OCI-LY3 (cell line): ENCODE data around the gene CBLL1.

Experiments
- H2AFZ ChIP-seq: fragments of 200-600, 300-600 bp; shearing (Covaris generic); 2 replicates; pipeline ENCODE4 v1.6.0; 2014; ENCODE audit warnings: antibody characterized with exemption, low read depth, low read length
- H3K27ac ChIP-seq: fragments of 200-600, 300-600 bp; sonication (generic); 2 replicates; pipeline ENCODE4 v1.5.1; 2014; ENCODE audit warnings: mild to moderate bottlenecking, low read length, moderate library complexity, mixed read lengths
- H3K27me3 ChIP-seq: fragments of 200-600, 300-600 bp; sonication (generic); 2 replicates; pipeline ENCODE4 v1.6.1; 2014; ENCODE audit warnings: low read depth, low read length, mixed read lengths
- H3K36me3 ChIP-seq: fragments of 200-600, 300-600 bp; sonication (generic); replicated peaks from 2 replicates; pipeline ENCODE3; 2014; ENCODE audit warnings: low read depth, low read length, mixed read lengths
- H3K4me1 ChIP-seq: fragments of 300-600, 200-600 bp; sonication (generic); 2 replicates; pipeline ENCODE4 v1.6.1; 2014; ENCODE audit warnings: low read length, mixed read lengths
- H3K4me2 ChIP-seq: fragments of 200-600, 300-600 bp; sonication (generic); 2 replicates; pipeline ENCODE4 v1.6.1; 2014; ENCODE audit warnings: low read length, mixed read lengths
- H3K4me3 ChIP-seq: fragments of 300-600, 200-600 bp; sonication (generic); 2 replicates; pipeline ENCODE4 v1.5.1; 2014; ENCODE audit warnings: antibody characterized with exemption, mild to moderate bottlenecking, low read length, moderate library complexity
- H3K79me2 ChIP-seq: fragments of 300-600, 200-600 bp; shearing (Covaris generic); 2 replicates; pipeline ENCODE4 v1.6.1; 2014; ENCODE audit warnings: mild to moderate bottlenecking, low read length, mixed read lengths
- H3K9ac ChIP-seq: fragments of 300-600, 200-600 bp; shearing (Covaris generic); 2 replicates; pipeline ENCODE4 v1.6.0; 2014; ENCODE audit warnings: mild to moderate bottlenecking, low read length, moderate library complexity
- H3K9me3 ChIP-seq: fragments of 200-600, 300-600 bp; shearing (Covaris generic); 2 replicates; pipeline ENCODE4 v1.6.1; 2014; ENCODE audit warnings: low read length, mixed read lengths; ENCODE audit not compliant: insufficient read depth
- H4K20me1 ChIP-seq: fragments of 200-600, 300-600 bp; sonication (generic); 2 replicates; pipeline ENCODE4 v1.6.1; 2016; ENCODE audit warnings: low read length, mixed read lengths; ENCODE audit not compliant: insufficient read depth
- EZH2phosphoT487 ChIP-seq: fragments of 200-600 bp; shearing (Covaris generic); IDR thresholded peaks from 2 replicates; pipeline ENCODE4 v1.6.1; 2018; ENCODE audit warnings: antibody characterized with exemption, mixed run types, low read depth
- TF ChIP-seq, protein P1 (sequence below): fragments of 200-600, 300-600 bp; sonication (generic); IDR thresholded peaks from 2 replicates; pipeline ENCODE4 v1.5.1; 2014; ENCODE audit warnings: antibody characterized with exemption, low read length, low read depth

The CBLL1 gene

DNA sequence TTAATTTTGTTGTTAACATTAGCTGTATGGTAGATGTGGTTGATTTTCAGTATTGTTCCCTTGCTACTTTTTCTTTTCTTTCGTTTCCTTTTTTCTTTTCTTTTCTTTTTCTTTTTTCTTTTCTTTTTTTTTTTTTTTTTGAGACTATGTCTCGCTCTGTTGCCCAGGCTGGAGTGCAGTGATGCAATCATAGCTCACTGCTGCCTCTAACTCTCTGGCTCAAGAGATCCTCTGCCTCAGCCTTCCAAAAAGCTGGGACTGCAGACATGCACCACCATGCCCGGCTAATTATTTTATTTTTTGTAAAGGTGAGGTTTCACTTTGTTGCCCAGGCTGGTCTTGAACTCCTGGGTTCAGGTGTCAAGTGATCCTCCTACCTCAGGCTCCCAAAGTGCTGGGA lies 44.7 kb downstream of the CBLL1 start:
- Histone ChIP-seq H3K4me3 (no peak overlapping the region), H3K9me3 (no peaks in the 10 kb centered on the region), H3K4me1 (peaks cover 3% of the 10 kb centered on the region; the same call in 1 of the 2 replicates), H2AFZ (no peak overlapping the region), H3K79me2 (no peaks in the 10 kb centered on the region), H3K4me2 (no peak overlapping the region), H3K9ac (no peak overlapping the region), H3K36me3 (no peaks in the 10 kb centered on the region), H3K27ac (no peak overlapping the region), H4K20me1 (no peaks in the 10 kb centered on the region), H3K27me3 (peaks cover 7% of the 10 kb centered on the region; the same call in 1 of the 2 replicates)
- TF ChIP-seq EZH2phosphoT487, result no peak
- TF ChIP-seq, protein P1, sequence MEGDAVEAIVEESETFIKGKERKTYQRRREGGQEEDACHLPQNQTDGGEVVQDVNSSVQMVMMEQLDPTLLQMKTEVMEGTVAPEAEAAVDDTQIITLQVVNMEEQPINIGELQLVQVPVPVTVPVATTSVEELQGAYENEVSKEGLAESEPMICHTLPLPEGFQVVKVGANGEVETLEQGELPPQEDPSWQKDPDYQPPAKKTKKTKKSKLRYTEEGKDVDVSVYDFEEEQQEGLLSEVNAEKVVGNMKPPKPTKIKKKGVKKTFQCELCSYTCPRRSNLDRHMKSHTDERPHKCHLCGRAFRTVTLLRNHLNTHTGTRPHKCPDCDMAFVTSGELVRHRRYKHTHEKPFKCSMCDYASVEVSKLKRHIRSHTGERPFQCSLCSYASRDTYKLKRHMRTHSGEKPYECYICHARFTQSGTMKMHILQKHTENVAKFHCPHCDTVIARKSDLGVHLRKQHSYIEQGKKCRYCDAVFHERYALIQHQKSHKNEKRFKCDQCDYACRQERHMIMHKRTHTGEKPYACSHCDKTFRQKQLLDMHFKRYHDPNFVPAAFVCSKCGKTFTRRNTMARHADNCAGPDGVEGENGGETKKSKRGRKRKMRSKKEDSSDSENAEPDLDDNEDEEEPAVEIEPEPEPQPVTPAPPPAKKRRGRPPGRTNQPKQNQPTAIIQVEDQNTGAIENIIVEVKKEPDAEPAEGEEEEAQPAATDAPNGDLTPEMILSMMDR, result no peak

DNA sequence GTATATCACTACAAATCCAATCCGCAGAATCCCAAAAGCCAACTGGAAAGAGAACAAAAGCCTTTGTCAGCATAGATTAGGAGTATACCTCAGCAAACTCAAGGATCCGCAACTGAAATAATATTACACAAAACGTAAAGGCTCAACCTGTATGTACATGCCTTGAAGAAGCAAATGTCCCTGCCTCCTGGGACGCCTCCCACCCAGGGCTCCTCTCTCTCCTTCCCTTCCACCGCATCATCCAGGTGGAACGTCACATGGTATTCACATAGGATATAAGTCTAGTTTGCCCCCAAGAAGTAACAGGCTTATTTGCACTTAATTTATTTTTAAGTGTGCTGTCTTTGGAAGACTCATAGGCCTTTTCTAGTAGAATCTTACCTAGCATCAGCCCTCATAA lies 45.7 kb downstream of the CBLL1 start:
- H2AFZ ChIP-seq, result no peak overlapping the region
- peaks cover 17% of the 10 kb centered on the region for H3K27me3 ChIP-seq
- TF ChIP-seq EZH2phosphoT487, result no peak
- TF ChIP-seq, protein P1, result no peak
- peaks cover 3% of the 10 kb centered on the region; the same call in 1 of the 2 replicates for H3K4me1 ChIP-seq
- H3K79me2 ChIP-seq, result no peaks in the 10 kb centered on the region
- H3K36me3 ChIP-seq, result no peaks in the 10 kb centered on the region
- H4K20me1 ChIP-seq, result no peaks in the 10 kb centered on the region
- no peak overlapping the region for H3K9ac ChIP-seq
- no peak overlapping the region for H3K4me2 ChIP-seq
- no peak overlapping the region for H3K27ac ChIP-seq
- no peak overlapping the region for H3K4me3 ChIP-seq
- H3K9me3 ChIP-seq, result no peaks in the 10 kb centered on the region

DNA sequence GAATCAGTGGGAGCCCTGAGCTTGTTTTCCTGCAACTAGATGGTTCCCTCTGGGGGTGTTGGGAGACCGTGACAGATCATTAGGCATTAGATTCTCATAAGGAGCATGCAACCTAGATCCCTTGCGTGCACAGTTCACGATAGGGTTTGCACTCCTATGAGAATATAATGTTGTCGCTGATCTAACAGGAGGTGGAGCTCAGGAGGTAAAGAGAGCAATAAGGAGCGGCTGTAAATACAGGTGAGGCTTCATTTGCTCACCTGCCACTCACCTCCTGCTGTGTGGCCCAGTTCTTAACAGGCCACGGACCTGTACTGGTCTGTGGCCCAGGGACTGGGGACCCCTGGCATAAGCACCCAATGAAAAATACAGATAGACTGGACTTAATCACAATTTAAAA lies 48.4 kb downstream of the CBLL1 start:
- H3K4me2 ChIP-seq, result no peak overlapping the region
- peaks cover 12% of the 10 kb centered on the region for H3K27me3 ChIP-seq
- TF ChIP-seq, protein P1, result no peak
- no peak for TF ChIP-seq EZH2phosphoT487
- H3K36me3 ChIP-seq, result no peaks in the 10 kb centered on the region
- H3K9me3 ChIP-seq, result no peaks in the 10 kb centered on the region
- H3K4me3 ChIP-seq, result no peak overlapping the region
- H3K27ac ChIP-seq, result no peak overlapping the region
- H3K9ac ChIP-seq, result no peak overlapping the region
- H3K79me2 ChIP-seq, result no peaks in the 10 kb centered on the region
- H2AFZ ChIP-seq, result no peak overlapping the region
- H4K20me1 ChIP-seq, result no peaks in the 10 kb centered on the region
- no peaks in the 10 kb centered on the region for H3K4me1 ChIP-seq

DNA sequence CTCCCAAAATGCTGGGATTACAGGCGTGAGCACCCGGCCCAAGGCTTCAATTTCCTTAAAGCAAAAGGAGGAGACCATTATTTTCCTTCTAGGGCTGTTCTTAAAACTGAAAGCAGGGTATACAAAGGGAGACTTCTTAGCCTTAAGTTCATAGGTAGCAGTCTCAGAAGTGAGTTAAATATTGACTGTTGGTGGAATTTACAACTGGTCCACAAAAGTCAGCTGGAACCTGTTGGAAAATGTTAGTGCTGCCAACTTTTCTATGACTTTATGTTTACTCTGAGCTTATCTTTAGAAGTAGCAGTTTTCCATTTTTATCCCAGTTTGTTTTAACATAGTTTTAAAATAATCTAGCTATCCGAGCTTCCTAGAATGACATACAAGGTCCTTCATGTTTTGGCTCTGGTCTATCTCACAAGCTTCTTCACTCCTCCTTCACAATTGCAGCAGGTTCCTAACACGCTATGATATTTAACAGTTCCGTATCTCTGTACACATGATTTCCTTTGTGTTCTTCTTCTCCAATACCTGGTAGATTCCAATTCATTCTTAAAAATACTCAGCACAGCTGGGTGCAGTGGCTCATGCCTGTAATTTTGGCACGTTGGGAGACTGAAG lies 55.8 kb downstream of the CBLL1 start:
- Histone ChIP-seq H3K4me1 (no peaks in the 10 kb centered on the region), H3K9ac (no peak overlapping the region), H3K27ac (no peak overlapping the region), H3K9me3 (no peaks in the 10 kb centered on the region), H3K27me3 (peaks cover 10% of the 10 kb centered on the region; the same call in 1 of the 2 replicates), H3K79me2 (no peaks in the 10 kb centered on the region), H3K36me3 (no peaks in the 10 kb centered on the region), H3K4me2 (no peak overlapping the region), H3K4me3 (no peak overlapping the region), H2AFZ (no peak overlapping the region), H4K20me1 (no peaks in the 10 kb centered on the region)
- no peak for TF ChIP-seq EZH2phosphoT487
- TF ChIP-seq, protein P1, result no peak
